Pulmonary artery endothelial cell (primary cell): ENCODE results near the gene SYNRG. TPM values are rescaled to one million over a fixed set of nuclear protein-coding genes. Genes with fewer than 3 reads are reported as not detected.

ENCODE experiments used
- DNase-seq: peaks from one replicate; pipeline ENCODE4 v3.0.0-alpha.2; 2011; ENCODE audit warnings: low read depth, low spot score
- total RNA-seq: library from RNA; depleted of rRNA; stranded (reverse); fragments of >200 nt; gene quantifications from 2 replicates; pipeline ENCODE4 v1.2.3, GENCODE V29; 2014

SYNRG gene
- total RNA-seq, 1 donor from 2014 or later, result 12.0 TPM

DNA sequence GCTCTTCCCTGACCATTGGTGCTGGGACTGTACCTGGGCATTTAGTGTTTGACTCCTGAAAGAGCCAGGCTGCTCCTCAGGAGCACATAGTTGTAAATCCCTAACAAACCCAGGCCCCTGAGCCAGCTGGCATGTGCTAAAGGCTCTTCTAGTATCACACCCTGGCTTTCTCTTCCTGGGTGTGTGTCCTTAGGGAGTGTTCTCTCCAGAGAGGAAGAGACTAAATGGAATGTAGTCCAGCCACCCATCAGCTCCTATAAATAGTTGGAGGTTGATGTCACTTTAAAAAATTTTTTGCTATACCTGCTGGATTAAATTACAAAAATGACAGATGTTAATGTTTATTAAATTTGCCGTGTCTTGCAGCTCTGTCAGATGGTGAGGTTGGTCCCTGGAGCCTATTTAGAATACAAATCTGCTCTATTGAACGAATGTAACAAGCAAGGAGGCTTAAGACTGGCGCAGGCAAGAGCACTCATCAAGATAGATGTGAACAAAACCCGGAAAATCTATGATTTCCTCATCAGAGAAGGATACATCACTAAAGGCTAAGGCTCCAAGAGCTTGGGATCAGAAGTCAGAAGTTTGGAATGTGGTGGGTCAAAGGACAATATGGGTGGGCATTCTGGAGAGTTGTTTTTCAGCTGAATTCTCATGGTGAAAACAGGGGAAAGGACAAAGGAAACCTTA, 132.6 kb downstream of the SYNRG start:
- peak; percentile 71 for DNase-seq

DNA sequence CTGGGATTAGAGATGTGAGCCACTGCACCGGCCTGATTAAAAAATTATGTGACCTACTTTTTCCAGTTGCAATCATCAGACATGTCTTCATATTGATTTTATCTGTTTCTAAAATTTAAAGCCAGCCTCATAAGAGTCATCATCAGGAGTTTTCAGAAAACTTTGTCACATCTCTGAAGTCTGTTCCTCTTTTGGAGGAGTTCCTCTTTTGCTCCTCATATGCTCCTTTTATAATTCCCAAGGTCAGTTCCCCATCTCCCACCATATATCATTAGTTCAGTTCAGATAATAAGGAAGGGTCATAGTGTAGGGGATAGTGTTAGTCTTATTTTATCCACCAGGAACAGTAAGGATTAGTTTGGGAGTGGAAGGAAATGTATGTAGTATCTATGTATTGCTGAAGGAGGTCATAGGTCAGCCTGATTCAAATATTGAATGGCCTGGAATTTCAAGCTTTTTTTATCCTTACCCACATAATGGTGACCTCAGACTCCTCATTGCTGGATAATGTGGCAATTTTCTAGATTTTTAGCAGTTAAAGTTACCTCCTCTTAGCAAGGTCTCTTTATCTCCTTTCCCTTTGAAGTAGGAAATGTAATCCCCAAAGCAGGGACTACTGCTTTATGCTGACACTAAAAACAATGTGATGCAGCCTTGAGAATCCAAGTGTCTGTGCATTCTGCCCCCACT, 133.3 kb downstream of the SYNRG start:
- no peak for DNase-seq

GRCh38 chr17:37470181-37470580, 139.0 kb downstream of the SYNRG start:
- DNase-seq, result no peak

- no peak for DNase-seq
Observed at GRCh38 chr17:37466471-37466870, 142.7 kb downstream of the SYNRG start.

DNA sequence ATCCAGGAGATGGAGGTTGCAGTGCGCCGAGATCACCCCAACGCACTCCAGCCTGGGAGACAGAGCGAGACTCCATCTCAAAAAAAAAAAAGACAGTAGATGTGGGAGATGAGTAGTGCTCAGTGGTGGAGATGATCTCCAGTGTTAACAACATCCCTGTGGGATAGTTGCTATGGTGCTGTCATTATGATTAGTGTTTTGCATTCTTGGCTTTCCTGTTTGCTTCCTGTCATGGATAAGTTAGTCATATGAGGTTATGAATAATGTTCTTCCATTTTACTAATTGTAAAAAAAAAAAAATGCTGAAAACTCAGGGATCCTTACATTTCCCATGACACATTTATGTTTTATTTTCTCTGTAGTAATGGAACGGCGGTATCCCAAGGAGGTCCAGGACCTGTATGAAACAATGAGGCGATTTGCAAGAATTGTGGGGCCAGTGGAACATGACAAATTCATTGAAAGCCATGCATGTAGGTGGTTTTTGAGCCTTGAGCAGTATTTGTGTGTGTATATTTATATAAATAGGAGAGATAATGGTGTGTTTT, 144.1 kb downstream of the SYNRG start:
- peak; percentile 85 for DNase-seq

Other genes starting within 250 kb of the SYNRG start
- gene C17orf78, start 233.4 kb downstream of the SYNRG start, total RNA-seq, result not detected in 2 replicates
- 57.0 and 62.3 TPM in 2 replicates for gene ACACA, start 202.6 kb downstream of the SYNRG start, total RNA-seq
- 15.8 and 22.8 TPM in 2 replicates for gene TADA2A, start 202.5 kb downstream of the SYNRG start, total RNA-seq
- 33.2 and 49.5 TPM in 2 replicates for gene DUSP14, start 119.5 kb downstream of the SYNRG start, total RNA-seq
- 28.6 and 48.5 TPM in 2 replicates for gene DDX52, start 34.0 kb upstream of the SYNRG start, total RNA-seq
- not detected in 2 replicates for gene HNF1B, start 135.6 kb upstream of the SYNRG start, total RNA-seq